Parathyroid adenoma (tissue), 2 donors: ENCODE measurements around the gene PRDM2.
"Not testable (repeated sequence)": the region's sequence is repeated elsewhere in the genome, so short reads cannot be mapped to it uniquely, and the experiment has no call there.

Source experiments
- H2AFZ ChIP-seq: fragments of 300-600 bp; sonication (generic); one replicate; pipeline ENCODE4 v1.7.0; 2017; ENCODE audit warnings: antibody characterized with exemption, mild to moderate bottlenecking
- H3K27ac ChIP-seq: fragments of 300-600 bp; sonication (generic); one replicate; pipeline ENCODE4 v1.7.0; 2017
- H3K27me3 ChIP-seq: fragments of 300-600 bp; sonication (generic); one replicate; pipeline ENCODE4 v1.7.0; 2017; ENCODE audit warnings: low read length; ENCODE audit not compliant: control insufficient read depth, insufficient read depth
- H3K36me3 ChIP-seq: fragments of 300-600 bp; sonication (generic); one replicate; pipeline ENCODE4 v1.7.0; 2017; ENCODE audit warnings: low read length; ENCODE audit not compliant: control insufficient read depth, insufficient read depth
- H3K4me1 ChIP-seq: fragments of 300-600 bp; sonication (generic); one replicate; pipeline ENCODE4 v1.7.0; 2017; ENCODE audit warnings: control low read depth
- H3K4me2 ChIP-seq: fragments of 300-600 bp; sonication (generic); one replicate; pipeline ENCODE4 v1.7.0; 2017; ENCODE audit warnings: low read length
- H3K4me3 ChIP-seq: fragments of 300-600 bp; sonication (generic); one replicate; pipeline ENCODE4 v1.7.0; 2017; ENCODE audit warnings: low read depth, low read length
- H3K79me2 ChIP-seq: fragments of 300-600 bp; sonication (generic); one replicate; pipeline ENCODE4 v1.7.0; 2017; ENCODE audit warnings: control low read depth
- H3K9ac ChIP-seq: fragments of 300-600 bp; sonication (generic); one replicate; pipeline ENCODE4 v1.7.0; 2017; ENCODE audit warnings: mild to moderate bottlenecking
- H3K9me3 ChIP-seq: fragments of 300-600 bp; sonication (generic); one replicate; pipeline ENCODE4 v1.7.0; 2017; ENCODE audit warnings: low read length; ENCODE audit not compliant: control insufficient read depth
- CTCF ChIP-seq: fragments of 300-600 bp; sonication (generic); IDR thresholded peaks from one replicate; pipeline ENCODE4 v1.7.0; 2017; ENCODE audit warnings: antibody characterized with exemption, mild to moderate bottlenecking
- donor health status: primary hyperparathyroidism.

Gene PRDM2

GRCh38 chr1:13682444-13682843 lies 17.5 kb upstream of the PRDM2 start:
- H3K27ac ChIP-seq, result no peak overlapping the region
- no peaks in the 10 kb centered on the region for H3K27me3 ChIP-seq
- no peaks in the 10 kb centered on the region for H3K79me2 ChIP-seq
- H3K36me3 ChIP-seq, result no peaks in the 10 kb centered on the region
- no peak overlapping the region for H3K9ac ChIP-seq
- no peaks in the 10 kb centered on the region for H3K4me1 ChIP-seq
- TF ChIP-seq CTCF, result no peak
- H3K4me2 ChIP-seq, result no peak overlapping the region
- no peak overlapping the region for H3K4me3 ChIP-seq
- H2AFZ ChIP-seq, result no peak overlapping the region
- H3K9me3 ChIP-seq, result no peaks in the 10 kb centered on the region

- Histone ChIP-seq H3K79me2 (no peaks in the 10 kb centered on the region), H3K4me1 (no peaks in the 10 kb centered on the region), H3K4me2 (no peak overlapping the region), H3K36me3 (no peaks in the 10 kb centered on the region), H3K9ac (no peak overlapping the region), H3K4me3 (no peak overlapping the region), H3K9me3 (no peaks in the 10 kb centered on the region), H2AFZ (no peak overlapping the region), H3K27me3 (no peaks in the 10 kb centered on the region), H3K27ac (no peak overlapping the region)
- no peak for TF ChIP-seq CTCF
Measured at GRCh38 chr1:13683206-13683605, 16.8 kb upstream of the PRDM2 start.

- Histone ChIP-seq H2AFZ (no peak overlapping the region), H3K4me1 (no peaks in the 10 kb centered on the region), H3K4me3 (no peak overlapping the region), H3K27me3 (no peaks in the 10 kb centered on the region), H3K27ac (no peak overlapping the region), H3K9me3 (no peaks in the 10 kb centered on the region), H3K36me3 (no peaks in the 10 kb centered on the region), H3K79me2 (no peaks in the 10 kb centered on the region), H3K4me2 (no peak overlapping the region), H3K9ac (no peak overlapping the region)
- no peak for TF ChIP-seq CTCF
Measured at GRCh38 chr1:13687151-13687715, 12.8 kb upstream of the PRDM2 start.

GRCh38 chr1:13693094-13693493 lies 6.9 kb upstream of the PRDM2 start:
- H3K4me3 ChIP-seq, H3K36me3 ChIP-seq, H3K4me1 ChIP-seq, H2AFZ ChIP-seq, H3K9me3 ChIP-seq, H3K9ac ChIP-seq, H3K27ac ChIP-seq, H3K79me2 ChIP-seq, H3K4me2 ChIP-seq, H3K27me3 ChIP-seq: not testable (repeated sequence)

GRCh38 chr1:13694886-13695684 lies 4.9 kb upstream of the PRDM2 start:
- Histone ChIP-seq H3K27ac (no peak overlapping the region), H3K4me3 (no peak overlapping the region), H3K4me2 (no peak overlapping the region), H3K9ac (no peak overlapping the region), H3K9me3 (no peaks in the 10 kb centered on the region), H3K79me2 (no peaks in the 10 kb centered on the region), H2AFZ (no peak overlapping the region), H3K4me1 (no peaks in the 10 kb centered on the region), H3K27me3 (no peaks in the 10 kb centered on the region), H3K36me3 (no peaks in the 10 kb centered on the region)
- TF ChIP-seq CTCF, result no peak
